GM12891 (cell line): ENCODE data around the gene SEMA3A.

ENCODE experiments used
- POLR2AphosphoS5 ChIP-seq: IDR thresholded peaks from 2 replicates; pipeline ENCODE4 v1.6.1; 2011; ENCODE audit warnings: low read depth, low read length, control low read depth
- TAF1 ChIP-seq: IDR thresholded peaks from 2 replicates; pipeline ENCODE4 v1.6.1; 2011; ENCODE audit warnings: low read depth, low read length, control low read depth

DNA sequence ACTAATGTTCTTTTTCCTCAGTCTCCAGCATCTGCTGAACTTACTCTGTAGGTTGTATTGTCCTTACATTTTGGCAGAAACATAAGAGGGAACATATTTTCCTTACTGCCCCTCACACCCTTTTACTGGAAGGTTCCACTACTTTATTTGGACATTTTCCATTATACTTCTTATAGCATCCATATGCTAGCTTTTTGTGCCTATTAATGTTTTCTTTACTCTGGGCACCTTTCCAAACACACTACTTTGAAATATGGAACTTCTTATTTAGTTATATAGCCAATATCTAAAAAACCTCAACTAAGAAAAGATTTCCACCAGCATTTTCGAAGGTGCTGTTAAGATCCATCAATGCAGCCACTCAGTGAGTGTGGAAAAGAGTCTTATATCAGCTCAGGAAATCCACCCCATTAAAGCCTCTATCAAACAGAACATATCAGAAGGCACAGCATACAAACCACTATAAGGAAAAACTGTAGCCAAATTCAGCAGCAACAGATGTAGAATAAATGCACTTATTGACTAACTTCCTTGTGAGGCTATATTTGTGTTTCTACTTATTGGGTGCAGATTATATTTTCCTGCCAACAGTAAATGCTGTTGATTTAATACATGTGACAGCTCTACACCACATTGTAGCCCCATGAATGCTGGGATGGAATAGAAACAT, 273.2 kb downstream of the SEMA3A start:
- TF ChIP-seq POLR2AphosphoS5 (no peak), TAF1 (no peak)
